HL-60 (cell line): Measurements from ENCODE around the gene MAML1.

Experiments used
- DNase-seq, 2 experiments: peaks; one replicate each; pipeline ENCODE4 v3.0.0-alpha.2; 2010 to 2020; ENCODE audit warnings: low read depth in 1 of 2, low spot score in 1 of 2
- H3K27ac ChIP-seq: fragments of 250-450 bp; sonication (Bioruptor Pico); replicated peaks from 2 replicates; pipeline ENCODE4 v1.5.1; 2020; ENCODE audit warnings: mild to moderate bottlenecking, moderate library complexity
- H3K27me3 ChIP-seq: fragments of 250-450 bp; sonication (Bioruptor Pico); 2 replicates; pipeline ENCODE4 v1.5.1; 2021; ENCODE audit warnings: mild to moderate bottlenecking, moderate library complexity; ENCODE audit not compliant: insufficient read depth, poor library complexity, severe bottlenecking
- H3K4me3 ChIP-seq: replicated peaks from 2 replicates; pipeline ENCODE4 v1.5.1; 2011; ENCODE audit warnings: mild to moderate bottlenecking, control low read depth, low read length; ENCODE audit not compliant: insufficient read depth
- CTCF ChIP-seq: IDR thresholded peaks from one replicate; pipeline ENCODE4 v1.5.1; 2011; ENCODE audit warnings: low read length, control low read depth, inconsistent platforms; ENCODE audit not compliant: insufficient read depth
- GABPA ChIP-seq: IDR thresholded peaks from 2 replicates; pipeline ENCODE4 v1.6.1; 2012; ENCODE audit warnings: low read depth
- POLR2AphosphoS5 ChIP-seq: IDR thresholded peaks from 2 replicates; pipeline ENCODE4 v1.6.1; 2012; ENCODE audit warnings: low read depth
- SPI1 ChIP-seq: IDR thresholded peaks from 2 replicates; pipeline ENCODE4 v1.6.1; 2012; ENCODE audit warnings: low read depth, mild to moderate bottlenecking, borderline replicate concordance
- TF ChIP-seq, protein P1 (sequence below): IDR thresholded peaks from 2 replicates; pipeline ENCODE4 v1.6.1; 2012; ENCODE audit warnings: low read depth; ENCODE audit not compliant: insufficient replicate concordance

MAML1 gene

DNA sequence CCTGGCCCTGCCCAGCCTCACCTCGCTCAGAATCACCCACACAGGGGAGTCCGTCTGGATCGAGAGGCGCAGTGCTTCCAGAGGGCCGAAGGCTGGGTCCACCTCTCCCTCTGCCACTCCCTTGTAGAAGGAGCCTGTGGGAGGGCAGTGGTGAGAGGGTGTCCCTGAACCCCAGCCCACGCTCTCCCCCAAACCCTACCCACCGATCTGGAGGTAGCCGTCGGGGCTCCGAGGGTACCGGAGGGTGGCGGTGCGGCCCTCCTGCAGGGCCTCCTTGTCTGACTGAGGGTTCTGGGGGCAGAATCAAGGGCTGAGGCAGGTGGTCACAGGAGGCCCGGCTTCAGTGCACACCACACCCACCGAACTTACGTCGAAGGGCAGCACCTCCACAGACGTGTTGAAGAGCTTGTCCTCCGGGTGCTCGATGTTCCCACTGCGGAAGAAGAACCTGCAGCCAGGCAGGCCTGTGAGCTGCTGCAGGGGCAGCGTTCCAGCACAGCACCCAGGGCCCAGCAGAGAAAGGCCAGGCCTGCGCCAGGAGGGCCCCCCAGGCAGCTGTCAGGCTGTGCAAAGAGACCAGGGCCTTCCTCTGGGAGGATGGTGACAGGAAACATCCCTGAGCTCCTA lies 65.6 kb downstream of the MAML1 start:
- TF ChIP-seq, protein P1, sequence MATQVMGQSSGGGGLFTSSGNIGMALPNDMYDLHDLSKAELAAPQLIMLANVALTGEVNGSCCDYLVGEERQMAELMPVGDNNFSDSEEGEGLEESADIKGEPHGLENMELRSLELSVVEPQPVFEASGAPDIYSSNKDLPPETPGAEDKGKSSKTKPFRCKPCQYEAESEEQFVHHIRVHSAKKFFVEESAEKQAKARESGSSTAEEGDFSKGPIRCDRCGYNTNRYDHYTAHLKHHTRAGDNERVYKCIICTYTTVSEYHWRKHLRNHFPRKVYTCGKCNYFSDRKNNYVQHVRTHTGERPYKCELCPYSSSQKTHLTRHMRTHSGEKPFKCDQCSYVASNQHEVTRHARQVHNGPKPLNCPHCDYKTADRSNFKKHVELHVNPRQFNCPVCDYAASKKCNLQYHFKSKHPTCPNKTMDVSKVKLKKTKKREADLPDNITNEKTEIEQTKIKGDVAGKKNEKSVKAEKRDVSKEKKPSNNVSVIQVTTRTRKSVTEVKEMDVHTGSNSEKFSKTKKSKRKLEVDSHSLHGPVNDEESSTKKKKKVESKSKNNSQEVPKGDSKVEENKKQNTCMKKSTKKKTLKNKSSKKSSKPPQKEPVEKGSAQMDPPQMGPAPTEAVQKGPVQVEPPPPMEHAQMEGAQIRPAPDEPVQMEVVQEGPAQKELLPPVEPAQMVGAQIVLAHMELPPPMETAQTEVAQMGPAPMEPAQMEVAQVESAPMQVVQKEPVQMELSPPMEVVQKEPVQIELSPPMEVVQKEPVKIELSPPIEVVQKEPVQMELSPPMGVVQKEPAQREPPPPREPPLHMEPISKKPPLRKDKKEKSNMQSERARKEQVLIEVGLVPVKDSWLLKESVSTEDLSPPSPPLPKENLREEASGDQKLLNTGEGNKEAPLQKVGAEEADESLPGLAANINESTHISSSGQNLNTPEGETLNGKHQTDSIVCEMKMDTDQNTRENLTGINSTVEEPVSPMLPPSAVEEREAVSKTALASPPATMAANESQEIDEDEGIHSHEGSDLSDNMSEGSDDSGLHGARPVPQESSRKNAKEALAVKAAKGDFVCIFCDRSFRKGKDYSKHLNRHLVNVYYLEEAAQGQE: no peak
- no peak for TF ChIP-seq SPI1
- no peak for TF ChIP-seq GABPA
- no peak for TF ChIP-seq CTCF
- 0 out of 2 replicates have a peak, but pooled peaks have one; percentile 17 for TF ChIP-seq POLR2AphosphoS5
- no peak overlapping the region for H3K4me3 ChIP-seq
- no peak for DNase-seq
- H3K27ac ChIP-seq: no peak overlapping the region
- no peaks in the 10 kb centered on the region for H3K27me3 ChIP-seq

GRCh38 chr5:179798771-179799643 lies 66.4 kb downstream of the MAML1 start:
- H3K27me3 ChIP-seq: no peaks in the 10 kb centered on the region
- DNase-seq: no peak
- no peak for TF ChIP-seq POLR2AphosphoS5
- TF ChIP-seq, protein P1: no peak
- TF ChIP-seq GABPA: no peak
- TF ChIP-seq CTCF: no peak
- no peak overlapping the region for H3K4me3 ChIP-seq
- H3K27ac ChIP-seq: no peak overlapping the region

DNA sequence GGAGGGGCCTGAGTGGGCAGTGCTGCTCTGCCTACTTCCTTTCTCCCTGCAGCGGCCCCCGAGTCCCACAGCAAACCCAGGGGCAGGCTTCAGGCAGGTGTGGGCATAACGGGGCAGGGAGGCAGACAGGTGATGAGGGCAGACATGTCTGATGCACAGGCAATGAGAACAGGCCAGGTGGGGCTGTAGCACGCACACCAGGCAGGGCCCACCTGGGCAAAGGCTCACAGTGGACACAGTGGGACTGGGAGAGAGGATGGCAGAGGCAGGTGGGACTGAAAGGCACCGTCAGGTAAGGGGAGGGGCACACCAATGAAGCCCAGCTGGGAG lies 67.0 kb downstream of the MAML1 start:
- TF ChIP-seq SPI1 (no peak), GABPA (no peak), CTCF (no peak), POLR2AphosphoS5 (no peak)
- TF ChIP-seq, protein P1: no peak
- no peaks in the 10 kb centered on the region for H3K27me3 ChIP-seq
- no peak for DNase-seq
- no peak overlapping the region for H3K4me3 ChIP-seq
- H3K27ac ChIP-seq: no peak overlapping the region
